ENCODE data around the gene GLB1L2.

GRCh38 chr11:134282121-134283045 lies 49.4 kb upstream of the GLB1L2 start:
- TF ChIP-seq NANOG (IDR thresholded peaks at IDR 0.05; ENCODE audit: borderline replicate concordance) (no peak), ZNF331 (CRISPR knock-in tag; IDR thresholded peaks at IDR 0.05; ENCODE audit: low read depth) (no peak), EZH2 (IDR thresholded peaks at IDR 0.05; ENCODE audit: low read depth, unreplicated experiment) (no peak)

Data from GM23338 (cell line).